IPS-18c (cell line): Measurements from ENCODE around the gene NPIPB4.
"Not testable (repeated sequence)": the region's sequence is repeated elsewhere in the genome, so short reads cannot be mapped to it uniquely, and the experiment has no call there.

ENCODE experiments used
- H3K4me3 ChIP-seq: 2 replicates; pipeline ENCODE4 v1.7.0; 2013; ENCODE audit warnings: low read depth, mild to moderate bottlenecking, low read length, moderate library complexity; ENCODE audit not compliant: insufficient read depth
- H3K9me3 ChIP-seq: one replicate; pipeline ENCODE4 v1.6.1; 2013; ENCODE audit warnings: mild to moderate bottlenecking, low read length, moderate library complexity; ENCODE audit not compliant: control insufficient read depth, insufficient read depth

NPIPB4 gene

DNA sequence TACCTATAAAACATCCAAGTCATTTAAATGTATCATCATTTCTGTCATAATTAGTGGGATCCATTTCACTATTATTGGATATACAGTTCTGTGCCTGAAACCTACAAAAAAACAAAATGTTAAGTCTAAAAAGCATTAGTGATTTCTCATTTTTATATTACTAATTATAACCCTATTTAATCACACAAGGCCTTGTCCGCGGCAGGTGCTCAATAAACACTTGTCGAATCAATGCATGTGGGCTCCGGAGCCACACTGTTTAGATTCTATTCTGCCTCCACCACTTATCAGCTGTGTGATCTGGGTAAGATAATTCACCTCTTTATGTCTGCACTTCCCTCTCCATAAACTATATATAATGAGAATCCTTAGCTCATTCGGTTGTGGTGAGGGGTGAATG lies at the start of gene NPIPB4:
NPIPB4 (minus strand) TSS at position 101 of the 400 bp plus-strand sequence. CDS start 378 bp downstream, outside the sequence.
- not testable (repeated sequence) for H3K4me3 ChIP-seq, H3K9me3 ChIP-seq

DNA sequence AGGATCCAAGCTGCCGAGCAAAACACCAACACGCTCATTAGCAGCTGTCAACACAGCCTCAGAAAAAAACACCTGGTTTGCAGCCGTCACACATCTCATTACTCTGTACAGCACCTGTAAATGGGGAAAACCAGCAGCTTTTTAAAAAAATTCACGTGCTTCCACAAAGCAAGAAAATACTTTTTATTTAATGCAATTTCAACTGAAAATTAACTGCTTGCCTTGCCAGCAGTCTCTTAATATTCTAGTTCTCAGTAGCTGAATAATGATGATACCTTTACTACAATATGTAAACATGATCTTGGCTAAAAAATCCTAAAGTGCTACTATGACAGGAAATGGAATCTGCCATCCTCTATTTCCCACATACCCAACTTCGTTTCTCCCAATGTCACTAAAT lies 41.4 kb upstream of the NPIPB4 start:
- H3K9me3 ChIP-seq, result not testable (repeated sequence)

DNA sequence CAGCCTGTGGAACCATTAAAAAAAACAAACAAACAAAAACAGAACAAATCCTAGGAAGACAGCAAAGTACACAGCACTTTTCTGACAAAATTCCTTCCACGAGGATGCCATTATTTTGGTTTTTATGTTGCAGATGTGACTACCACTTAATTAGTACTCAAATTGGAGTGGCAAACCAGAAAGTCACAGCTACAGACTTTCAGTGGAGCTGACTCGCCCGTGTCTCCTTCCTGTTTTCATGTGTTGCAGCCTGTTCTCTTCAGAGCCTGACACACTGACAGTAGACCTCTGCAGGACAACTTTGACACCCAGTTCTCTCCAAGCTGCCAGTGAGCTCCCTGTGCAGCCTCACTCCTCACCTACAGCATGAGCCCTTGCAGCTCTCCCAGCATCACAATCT lies 24.4 kb upstream of the NPIPB4 start:
- not testable (repeated sequence) for H3K9me3 ChIP-seq, H3K4me3 ChIP-seq

More for the DNA sequence above, 41.4 kb upstream of the NPIPB4 start:
- not testable (repeated sequence) for H3K4me3 ChIP-seq

DNA sequence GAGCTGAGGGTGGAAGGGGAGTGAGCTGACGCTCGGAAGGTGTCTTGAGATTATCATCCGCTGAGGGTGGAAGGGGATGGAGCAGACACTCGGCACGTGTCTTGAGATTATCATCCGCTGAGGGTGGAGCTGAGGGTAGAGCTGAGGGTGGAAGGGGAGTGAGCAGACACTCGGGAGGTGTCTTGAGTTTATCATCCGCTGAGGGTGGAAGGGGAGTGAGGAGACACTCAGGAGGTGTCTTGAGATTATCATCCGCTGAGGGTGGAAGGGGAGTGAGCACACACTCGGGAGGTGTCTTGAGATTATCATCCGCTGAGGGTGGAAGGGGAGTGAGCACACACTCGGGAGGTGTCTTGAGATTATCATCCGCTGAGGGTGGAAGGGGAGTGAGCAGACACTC lies 20.4 kb downstream of the NPIPB4 start:
- H3K9me3 ChIP-seq, H3K4me3 ChIP-seq: not testable (repeated sequence)

DNA sequence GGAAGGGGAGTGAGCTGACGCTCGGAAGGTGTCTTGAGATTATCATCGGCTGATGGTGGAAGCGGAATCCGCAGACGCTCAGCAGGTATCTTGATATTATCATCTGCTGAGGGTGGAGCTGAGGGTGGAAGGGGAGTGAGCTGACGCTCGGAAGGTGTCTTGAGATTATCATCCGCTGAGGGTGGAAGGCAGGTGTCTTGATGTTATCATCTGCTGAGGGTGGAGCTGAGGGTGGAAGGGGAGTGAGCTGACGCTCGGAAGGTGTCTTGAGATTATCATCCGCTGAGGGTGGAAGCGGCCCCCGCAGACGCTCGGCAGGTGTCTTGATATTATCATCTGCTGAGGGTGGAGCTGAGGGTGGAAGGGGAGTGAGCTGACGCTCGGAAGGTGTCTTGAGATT lies 21.2 kb downstream of the NPIPB4 start:
- H3K4me3 ChIP-seq, result not testable (repeated sequence)

DNA sequence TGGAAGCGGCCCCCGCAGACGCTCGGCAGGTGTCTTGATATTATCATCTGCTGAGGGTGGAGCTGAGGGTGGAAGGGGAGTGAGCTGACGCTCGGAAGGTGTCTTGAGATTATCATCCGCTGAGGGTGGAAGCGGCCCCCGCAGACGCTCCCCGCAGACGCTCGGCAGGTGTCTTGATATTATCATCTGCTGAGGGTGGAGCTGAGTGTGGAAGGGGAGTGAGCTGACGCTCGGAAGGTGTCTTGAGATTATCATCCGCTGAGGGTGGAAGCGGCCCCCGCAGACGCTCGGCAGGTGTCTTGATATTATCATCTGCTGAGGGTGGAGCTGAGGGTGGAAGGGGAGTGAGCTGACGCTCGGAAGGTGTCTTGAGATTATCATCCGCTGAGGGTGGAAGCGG lies 21.8 kb downstream of the NPIPB4 start:
- H3K4me3 ChIP-seq, H3K9me3 ChIP-seq: not testable (repeated sequence)

More for the DNA sequence above, 21.2 kb downstream of the NPIPB4 start:
- H3K9me3 ChIP-seq, result not testable (repeated sequence)

DNA sequence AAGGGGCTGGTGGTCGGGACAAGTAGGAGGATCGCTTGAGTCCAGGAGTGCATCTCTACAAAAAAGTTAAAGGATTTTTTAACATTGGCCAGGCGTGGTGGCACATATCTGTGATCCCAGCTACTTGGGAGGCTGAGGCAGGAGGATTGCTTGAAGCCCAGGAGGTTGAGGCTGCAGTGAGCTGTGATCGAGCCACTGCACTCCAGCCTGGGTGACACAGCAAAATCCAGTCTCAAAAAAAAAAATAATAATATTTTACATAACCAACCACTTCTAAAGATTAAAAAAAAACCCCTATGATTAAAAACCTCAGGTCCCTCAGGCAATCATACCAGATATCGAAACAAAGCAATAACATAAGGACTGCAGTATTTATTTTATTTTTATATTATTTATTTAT lies 23.3 kb downstream of the NPIPB4 start:
- H3K4me3 ChIP-seq, H3K9me3 ChIP-seq: not testable (repeated sequence)

DNA sequence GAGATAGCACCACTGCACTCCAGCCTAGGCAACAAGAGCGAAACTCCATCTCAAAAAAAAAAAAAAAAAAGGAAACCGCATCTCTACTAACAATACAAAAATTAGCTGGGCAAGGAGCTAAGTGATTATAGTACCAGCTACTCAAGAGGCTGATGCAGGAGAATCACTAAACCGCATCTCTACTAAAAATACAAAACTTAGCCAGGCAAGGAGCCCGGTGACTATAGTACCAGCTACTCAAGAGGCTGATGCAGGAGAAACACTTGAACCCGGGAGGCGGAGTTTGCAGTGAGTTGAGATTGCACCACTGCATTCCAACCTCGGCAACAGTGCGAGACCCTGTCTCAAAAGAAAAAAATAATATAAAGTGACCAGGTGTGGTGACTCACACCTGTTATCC lies 27.6 kb downstream of the NPIPB4 start:
- not testable (repeated sequence) for H3K4me3 ChIP-seq, H3K9me3 ChIP-seq

DNA sequence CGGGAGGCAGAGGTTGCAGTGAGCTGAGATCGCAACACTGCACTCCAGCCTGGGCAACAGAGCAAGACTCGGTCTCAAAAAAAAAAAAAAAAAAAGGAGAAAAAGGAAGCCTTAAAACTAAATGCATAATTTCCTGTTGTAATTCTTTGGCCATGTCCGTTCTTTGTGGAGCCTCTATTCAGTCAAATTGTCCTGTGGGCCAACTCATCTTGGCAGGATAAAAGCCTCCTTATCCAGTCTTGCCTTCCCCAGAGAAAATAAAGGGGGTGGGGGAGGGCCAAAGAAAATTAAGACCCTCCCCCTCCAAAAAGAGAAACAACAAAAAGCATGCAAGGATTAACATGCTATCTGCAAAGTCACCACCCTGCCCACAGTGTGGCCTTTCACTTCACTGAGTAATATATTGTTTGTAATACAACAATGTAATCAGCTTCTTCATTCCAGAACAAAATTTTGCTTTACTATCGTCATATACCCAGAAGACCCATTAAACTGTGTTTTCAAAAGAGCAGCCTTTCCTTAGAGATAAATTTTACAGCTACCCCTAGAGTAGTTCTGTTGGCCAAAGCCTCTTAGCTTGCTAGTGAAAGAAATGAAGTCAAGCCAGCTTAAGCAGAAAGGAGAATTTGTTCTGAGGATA lies 31.4 kb downstream of the NPIPB4 start:
- not testable (repeated sequence) for H3K4me3 ChIP-seq, H3K9me3 ChIP-seq

DNA sequence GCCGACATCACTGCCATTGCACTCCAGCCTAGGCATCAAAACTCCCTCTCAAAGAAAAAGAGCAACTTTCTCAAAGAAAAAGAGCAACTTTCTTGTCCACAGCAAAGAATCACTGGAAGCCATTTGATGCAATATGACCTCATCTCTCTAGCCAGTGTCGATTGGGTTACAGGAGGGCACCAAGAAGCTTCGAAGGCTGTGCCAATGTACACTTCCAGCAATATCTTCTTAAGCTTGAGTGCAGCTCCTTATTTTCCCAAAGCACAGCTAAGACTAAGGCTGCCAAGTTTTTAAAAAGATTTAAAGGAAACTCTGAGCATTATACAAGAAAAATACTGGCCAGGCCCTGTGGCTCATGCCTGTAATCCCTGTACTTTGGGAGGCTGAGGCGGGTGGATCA lies 32.0 kb downstream of the NPIPB4 start:
- not testable (repeated sequence) for H3K4me3 ChIP-seq, H3K9me3 ChIP-seq

DNA sequence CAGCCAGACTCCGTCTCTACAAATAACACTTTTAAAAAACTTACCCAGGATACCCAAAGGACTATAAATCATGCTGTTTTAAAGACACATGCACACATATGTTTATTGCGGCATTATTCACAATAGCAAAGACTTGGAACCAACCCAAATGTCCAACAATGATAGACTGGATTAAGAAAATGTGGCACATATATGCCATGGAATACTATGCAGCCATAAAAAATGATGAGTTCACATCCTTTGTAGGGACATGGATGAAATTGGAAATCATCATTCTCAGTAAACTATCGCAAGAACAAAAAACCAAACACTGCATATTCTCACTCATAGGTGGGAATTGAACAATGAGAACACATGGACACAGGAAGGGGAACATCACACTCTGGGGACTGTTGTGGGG lies 34.3 kb downstream of the NPIPB4 start:
- not testable (repeated sequence) for H3K9me3 ChIP-seq, H3K4me3 ChIP-seq

DNA sequence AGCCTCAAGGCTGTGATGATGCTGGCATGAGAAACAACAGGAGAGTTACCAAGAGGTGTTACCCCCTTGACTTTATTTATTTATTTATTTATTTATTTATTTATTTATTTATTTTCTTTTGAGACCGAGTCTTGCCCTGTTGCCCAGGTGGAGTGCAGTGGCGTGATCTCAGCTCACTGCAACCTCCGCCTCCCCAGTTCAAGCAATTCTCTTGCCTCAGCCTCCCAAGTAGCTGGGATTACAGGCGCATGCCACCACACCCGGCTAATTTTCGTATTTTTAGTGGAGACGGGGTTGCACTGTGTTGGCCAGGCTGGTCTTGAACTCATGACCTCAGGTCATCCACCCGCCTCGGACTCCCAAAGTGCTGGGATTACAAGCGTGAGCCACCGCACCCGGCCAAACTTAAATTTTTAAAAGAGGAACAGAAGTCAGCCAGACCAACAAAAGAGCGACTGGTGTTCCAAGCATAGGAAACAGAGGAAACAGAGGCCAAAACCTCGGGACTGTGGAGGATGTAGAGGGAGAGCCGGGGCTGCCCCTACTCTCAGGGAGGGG lies 36.6 kb downstream of the NPIPB4 start:
- H3K9me3 ChIP-seq, result not testable (repeated sequence)
- peak overlapping the region; percentile 60 for H3K4me3 ChIP-seq

DNA sequence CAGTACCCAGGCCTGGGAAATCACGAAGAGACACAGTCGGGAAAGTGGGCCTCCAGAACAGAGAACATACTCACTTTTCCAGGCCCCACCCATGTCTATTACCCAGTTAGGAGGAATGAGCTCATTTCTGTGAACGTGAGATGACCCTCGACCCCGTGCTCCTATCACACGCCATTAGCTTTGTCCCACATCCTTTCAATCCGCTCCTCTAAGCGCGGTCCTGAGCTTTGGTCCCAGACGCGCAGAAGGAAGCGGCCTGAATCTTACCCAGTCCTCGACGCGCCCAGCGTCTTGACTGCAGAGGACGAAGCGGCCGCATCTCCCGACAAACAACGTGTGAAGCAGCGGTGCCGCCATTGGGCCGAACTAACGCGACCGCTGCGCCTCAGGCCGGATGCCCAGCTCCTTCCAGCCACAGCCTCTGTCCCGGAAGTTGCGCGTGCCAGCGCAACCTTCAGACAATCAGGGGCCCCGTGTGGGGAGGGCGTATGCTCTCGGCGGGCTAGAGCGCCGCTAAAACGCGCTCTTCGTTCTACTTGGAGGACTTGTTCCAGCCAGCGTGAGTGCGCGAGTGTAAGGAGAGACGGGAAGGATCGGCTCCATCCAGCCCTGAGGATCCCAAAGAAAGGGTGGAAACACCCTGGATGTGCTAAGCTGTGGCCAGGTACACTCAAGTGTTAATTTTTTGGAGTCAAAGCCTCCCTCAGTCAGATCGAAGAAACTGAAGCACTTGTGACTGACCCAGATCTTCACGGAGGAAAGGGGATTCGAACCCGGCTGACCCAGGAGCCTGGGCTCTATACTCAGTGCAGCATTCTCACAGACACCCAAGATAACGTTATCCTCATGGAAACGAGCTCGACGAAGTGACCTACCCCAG lies 37.3 kb downstream of the NPIPB4 start:
- not testable (repeated sequence) for H3K9me3 ChIP-seq
- peak overlapping the region; percentile 60 for H3K4me3 ChIP-seq

DNA sequence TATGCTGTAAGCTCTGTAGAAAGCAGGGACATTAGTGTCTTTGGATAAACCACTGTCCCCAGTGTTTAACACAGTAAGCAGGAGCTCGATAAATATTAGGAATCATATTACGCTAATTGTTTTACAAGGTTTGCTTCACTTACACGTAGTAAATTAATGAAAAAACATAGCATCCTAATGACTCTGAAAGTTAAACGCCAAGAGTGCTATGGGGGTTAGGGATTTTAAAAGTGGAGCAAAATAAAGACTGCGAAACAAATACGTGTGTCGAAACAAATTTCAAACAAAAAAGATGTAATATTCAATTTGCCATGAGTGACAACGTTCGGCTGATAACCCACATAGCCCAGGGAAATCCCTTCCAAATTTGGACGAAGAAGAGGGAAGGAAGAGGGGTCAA lies 37.9 kb downstream of the NPIPB4 start:
- H3K4me3 ChIP-seq, H3K9me3 ChIP-seq: not testable (repeated sequence)

DNA sequence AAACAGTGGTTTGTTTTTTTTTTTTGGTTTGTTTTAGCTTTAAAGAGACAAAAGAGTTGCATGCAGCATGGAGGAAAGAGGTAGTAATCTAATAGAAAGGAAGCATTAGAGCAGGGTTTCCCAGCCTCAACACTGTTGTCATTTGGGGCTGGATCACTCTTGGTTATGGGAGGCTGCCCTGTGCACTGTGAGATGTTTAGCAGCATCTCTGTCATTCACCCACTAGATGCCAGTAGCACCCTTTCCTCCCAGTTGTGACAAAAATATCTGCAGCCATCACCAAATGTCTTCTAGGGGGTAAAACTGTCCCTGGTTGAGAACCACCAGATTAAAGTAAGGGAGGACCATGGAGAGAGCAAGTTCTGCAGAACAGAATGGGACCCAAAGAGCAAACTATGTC lies 40.5 kb downstream of the NPIPB4 start:
- H3K4me3 ChIP-seq, H3K9me3 ChIP-seq: not testable (repeated sequence)

DNA sequence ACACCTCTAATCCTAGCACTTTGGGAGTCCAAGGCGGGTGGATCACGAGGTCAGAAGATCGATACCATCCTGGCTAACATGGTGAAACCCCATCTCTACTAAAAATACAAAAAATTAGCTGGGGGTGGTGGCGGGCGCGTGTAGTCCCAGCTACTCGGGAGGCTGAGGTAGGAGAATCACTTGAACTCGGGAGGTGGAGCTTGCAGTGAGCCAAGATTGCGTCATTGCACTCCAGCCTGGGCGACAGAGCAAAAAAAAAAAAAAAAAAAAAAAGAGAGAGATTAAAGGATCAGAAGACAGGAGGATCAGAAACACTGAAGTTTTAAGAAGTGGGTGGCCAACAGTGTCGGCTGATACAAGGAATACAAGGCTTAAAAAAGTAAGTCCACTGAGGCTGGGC lies 41.9 kb downstream of the NPIPB4 start:
- H3K9me3 ChIP-seq, H3K4me3 ChIP-seq: not testable (repeated sequence)

DNA sequence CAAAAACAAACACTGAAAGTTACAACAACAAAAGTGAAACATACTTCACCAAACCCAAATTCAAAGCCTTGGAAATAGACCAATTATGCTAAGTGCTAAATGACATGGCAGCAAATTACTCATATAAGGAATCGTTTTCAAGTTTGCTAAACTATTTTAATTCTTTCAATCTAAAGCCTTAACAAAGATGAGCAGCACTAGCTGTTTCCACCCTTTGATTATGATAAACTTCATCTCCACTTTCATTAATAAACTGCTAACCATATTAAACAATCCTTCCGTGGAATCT lies 55.2 kb downstream of the NPIPB4 start:
- H3K4me3 ChIP-seq, result not testable (repeated sequence)

DNA sequence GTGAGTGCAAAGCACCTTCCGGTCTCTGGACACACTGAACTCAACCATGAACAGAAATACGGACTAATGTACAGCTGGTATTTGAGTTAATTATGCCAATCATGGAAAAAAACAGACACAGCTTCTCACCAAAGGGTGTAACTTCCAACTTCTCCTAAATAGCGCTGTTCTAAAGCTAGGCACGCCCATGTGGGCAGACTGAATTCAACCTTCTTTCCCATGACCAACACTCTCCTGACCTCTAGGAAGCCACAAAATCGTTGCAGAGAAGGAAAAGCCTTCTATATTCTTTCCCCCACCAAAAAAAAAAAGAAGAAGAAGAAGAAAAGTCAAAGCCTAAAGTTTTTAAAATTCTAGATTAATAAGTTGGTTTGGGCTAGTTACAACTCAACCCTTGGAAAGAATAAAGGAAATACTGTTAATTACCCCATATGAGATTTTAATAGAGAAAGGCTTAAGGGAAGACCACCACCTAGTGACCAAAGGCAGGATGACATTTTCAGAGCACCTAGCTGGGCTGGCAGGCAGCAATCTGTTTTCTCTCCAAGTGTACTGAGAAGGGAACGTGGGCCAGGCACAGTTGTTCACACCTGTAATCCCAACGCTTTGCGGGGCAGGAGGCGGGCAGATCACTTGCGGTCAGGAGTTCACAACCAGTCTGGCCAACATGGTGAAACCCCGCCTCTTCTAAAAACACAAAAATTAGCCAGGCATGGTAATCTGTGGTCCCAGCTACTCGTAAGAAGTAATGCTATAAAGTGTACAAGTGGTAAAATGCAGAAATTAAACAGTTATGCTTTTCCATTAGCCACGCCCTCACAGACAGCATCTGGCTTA lies 55.8 kb downstream of the NPIPB4 start:
- not testable (repeated sequence) for H3K9me3 ChIP-seq, H3K4me3 ChIP-seq

More for the DNA sequence above, 55.2 kb downstream of the NPIPB4 start:
- H3K9me3 ChIP-seq, result not testable (repeated sequence)
